GM10847 (cell line): ENCODE data around the gene CACNA1C.

ENCODE experiments used
- POLR2A ChIP-seq: IDR thresholded peaks from 2 replicates; pipeline ENCODE4 v1.6.1; 2011; ENCODE audit not compliant: insufficient read length; ENCODE audit errors: extremely low read depth

Gene CACNA1C

DNA sequence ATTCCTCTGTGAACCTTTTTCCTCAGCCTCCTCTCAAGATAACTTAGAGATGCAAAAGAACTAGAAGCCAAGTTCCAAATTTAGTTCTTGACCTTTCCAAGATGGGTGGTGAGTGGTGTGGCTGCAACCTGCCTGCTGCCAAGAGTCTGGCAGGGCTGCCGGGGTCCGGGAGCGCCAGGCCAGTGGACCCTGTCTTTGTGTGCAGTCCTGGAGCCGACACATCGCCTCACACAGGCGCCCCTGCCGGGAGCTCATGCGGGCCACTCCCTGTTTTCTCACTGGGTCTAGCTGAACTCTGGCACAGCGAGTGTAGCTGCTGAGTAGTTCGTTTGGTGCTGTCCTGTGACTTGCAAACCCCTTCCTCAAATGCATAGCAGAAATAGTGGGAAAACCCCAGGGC, 84.9 kb downstream of the CACNA1C start:
- TF ChIP-seq POLR2A, result no peak

DNA sequence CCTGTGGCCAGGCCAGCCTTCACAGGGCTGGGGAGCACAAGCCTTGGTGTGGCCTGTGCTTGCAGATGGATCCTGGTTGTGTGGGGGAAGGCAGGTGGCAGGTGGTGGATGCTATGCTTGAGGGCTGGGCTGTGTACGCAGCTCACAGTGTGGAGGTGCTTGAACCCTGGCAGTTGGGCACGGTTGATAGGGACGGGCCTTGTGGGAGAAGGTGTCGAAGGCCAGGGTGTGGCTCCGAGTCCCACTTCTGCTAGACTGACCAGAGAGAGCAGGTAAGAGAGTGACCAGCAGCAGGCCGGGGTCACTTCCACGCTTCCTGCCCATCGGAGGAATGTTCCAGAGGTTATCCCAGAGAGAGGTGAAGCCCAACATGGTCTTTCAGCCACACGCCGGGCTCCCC, 85.5 kb downstream of the CACNA1C start:
- no peak for TF ChIP-seq POLR2A

DNA sequence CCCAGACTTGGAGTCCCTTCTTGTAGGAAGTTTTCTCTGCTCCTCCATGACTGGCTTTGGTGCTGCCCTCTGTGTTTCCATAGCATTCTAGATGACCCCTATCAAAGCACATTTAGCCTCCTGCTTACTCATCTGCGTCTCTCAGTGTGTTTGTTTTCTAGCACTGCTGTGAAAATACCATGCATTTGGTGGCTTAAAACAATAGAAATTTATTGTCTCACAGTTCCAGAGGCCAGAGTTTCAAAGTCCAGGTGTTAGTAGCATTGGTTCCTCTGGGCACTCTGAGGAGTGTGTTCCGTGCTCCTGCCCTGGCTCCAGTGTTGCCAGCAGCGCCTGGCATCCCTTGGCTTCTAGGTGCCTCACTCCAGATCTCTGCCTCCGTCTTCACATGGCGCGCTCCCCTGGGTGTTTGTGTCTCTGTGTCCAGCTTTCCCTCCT, 86.1 kb downstream of the CACNA1C start:
- no peak for TF ChIP-seq POLR2A

DNA sequence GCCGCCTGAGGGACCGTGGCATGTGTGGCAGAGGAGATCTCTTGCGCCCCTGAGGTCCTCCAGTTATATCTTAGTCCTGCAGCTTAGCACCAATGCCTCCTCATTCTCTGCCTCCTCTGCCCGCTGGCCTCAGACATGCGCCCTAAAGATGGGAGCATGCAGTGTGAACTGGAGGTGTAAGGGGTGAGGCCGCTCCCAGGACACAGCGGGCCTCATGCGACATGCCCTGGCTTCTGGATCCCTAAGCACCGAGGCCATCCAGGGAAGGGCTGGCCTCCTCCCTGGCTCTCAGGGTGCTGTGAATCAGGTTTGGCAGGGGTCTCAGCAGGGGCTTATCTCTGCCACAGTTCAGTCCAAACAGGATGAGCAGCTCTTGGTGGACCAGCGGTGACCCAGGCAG, 86.9 kb downstream of the CACNA1C start:
- no peak for TF ChIP-seq POLR2A

DNA sequence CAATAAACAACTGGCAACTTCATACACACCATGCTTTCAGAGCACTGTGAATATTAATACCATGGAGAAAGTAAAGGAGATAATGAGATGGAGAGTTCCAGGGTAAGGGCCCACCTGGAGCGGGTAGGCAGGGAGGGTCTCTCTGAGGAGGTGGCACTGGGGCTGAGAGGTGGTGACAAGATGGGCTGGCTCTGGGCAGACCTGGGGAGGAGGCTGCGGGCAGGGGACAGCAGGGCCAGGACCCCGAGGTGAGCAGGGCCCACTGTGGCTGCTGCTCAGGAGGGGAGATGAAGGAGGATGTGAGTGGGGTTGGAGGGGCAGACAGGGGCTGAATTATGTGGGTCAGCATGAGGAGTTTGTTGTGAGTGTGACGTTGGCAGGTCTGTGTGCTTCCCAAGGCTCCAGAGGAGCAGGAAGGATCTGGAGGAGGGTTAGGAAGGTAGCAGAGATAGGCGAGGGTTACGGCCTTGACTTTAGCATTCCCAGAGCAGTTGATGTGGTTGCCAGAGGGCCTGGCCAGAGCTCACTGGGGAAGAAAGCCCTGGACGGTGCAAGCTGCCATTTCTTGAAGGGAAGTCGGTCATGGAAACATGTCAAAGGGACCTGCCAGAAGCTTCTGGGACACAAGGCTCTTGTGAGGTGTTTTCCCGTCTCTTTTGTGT, 88.2 kb downstream of the CACNA1C start:
- TF ChIP-seq POLR2A, result no peak

DNA sequence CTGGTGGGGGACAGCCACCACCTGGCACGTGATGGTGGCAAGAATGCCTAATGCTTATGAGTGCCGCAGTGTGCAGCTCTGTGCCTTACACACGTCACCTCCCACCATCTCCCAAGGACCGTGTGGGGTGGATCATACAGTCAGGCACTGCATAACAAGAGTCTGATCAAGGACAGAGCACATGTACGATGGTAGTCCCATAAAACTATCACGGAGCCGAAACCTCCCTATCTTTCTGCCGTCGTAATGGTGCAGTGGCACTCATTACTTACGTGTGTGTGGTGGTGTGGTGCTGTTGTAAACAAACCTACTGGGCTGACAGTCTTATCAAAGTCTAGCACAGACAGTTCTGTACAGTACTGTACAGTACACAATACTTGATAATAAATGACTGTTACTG, 89.3 kb downstream of the CACNA1C start:
- TF ChIP-seq POLR2A, result no peak

DNA sequence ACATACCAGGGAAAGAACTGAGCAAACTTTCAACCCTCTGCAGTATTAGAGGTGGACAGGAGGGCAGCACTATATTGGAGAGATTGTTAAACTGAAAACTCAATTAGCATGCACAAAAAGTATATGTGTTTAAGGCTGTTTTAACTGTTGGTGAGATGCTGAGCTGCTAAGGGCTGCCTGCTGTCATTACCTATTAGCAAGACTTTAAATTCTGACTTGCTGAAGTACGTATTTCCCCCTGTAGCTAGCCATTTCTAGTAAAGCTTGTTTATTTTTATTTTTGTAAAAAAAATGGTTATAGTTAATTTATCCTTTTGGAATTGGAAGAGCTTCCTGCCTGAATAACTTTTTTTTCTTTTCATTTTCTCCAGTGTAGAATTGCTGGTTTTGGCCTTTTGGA, 92.2 kb downstream of the CACNA1C start:
- TF ChIP-seq POLR2A, result no peak

DNA sequence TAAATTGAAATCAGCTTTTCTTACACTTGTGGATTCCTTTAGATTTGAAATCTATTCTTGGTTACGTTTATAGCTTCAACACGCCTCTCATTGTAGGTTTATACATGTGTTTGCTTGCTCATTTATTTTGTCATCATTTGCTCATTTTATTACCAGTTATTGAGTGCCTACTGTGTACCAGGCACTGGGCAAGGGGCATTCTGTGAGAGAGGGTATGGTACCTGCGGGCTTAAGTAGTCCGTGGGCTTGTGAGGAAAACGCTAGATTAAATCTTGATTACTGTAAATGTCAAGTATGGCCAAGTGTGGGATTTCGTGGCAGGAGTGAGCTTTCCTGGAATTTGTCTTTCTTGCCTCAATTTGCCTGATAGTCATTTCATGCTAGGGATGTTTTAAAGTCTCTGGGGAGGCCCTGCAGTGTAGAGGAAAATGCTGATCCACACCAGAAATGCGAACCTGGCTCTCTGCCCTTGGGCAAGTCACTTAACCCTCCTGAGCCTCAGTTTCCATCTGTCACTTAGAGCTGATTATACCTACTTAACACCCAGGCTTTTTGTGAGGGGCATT, 92.7 kb downstream of the CACNA1C start:
- TF ChIP-seq POLR2A, result no peak

DNA sequence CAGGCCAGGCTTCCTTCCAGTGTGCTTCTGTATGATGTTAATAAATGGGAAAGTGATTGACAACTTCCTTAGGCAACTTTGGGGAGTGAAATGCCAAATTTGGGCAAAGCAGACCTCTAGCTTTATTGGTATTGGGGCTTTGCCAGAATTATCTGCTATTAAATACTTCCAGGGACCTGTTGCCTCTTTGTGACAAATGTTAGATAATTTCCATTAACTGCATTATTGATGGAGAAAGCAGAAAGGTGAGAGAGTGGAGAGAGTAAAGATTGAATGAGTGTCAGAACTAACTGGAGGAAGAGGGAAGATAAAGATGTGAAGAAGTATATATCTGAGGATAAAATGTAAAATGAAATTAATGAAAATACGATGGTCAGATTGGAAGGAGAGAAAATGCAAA, 94.5 kb downstream of the CACNA1C start:
- TF ChIP-seq POLR2A, result no peak

DNA sequence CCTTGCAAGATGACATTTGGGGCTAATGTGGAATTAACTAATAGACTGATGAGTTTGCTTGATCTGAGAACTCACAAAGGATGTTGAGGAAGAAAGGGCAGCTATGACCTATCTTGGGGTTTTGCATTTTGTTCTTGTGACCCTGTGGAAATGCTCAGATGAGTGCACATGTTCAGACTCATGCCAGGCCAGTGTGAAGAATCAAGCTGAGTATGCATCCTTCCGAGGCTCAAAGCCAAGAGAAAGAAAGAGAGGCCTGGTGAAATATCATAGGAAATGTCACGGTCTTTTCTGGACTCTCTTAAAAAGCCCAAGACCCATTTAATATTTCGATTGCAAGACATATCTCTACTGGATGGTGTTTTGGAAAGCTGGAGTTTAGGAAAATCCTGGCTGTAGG, 96.3 kb downstream of the CACNA1C start:
- no peak for TF ChIP-seq POLR2A

DNA sequence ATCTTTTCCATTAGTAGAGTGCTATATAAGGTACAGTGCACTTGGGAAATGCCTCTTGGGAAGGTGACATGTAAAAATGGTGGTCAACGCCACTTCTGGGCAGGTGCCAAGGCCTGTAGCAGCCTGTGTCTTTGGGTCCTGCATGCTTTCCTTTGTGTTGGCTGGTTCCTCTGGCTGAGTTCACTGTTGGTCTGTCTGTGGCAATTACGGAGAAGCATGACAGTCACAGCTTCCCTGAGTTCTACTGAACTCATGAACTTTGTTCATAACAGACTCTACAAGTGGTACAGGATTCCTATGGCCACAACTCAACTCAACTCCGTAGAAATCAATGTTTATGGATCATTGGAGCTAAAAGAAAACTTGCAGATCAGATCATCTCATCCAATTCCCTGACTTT, 98.0 kb downstream of the CACNA1C start:
- TF ChIP-seq POLR2A, result no peak

DNA sequence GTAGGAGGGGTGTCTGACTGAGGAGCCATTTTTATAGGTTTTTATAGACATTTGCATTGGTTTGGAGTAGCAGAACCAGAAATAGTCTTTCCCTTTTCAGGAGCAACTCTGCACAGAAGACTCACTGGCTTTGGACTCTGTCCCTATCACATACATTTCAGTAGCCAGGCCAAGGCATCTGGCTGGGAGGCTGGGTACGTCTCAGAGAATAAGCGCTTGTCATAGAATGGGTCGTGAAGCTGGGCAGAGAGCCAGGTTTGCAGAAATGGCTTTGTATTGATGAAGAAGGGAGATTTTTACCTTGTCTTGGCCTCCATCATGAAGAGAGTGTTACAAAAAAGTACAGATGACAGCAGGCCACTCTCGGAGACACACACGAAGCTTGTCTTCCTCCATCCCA, 98.6 kb downstream of the CACNA1C start:
- TF ChIP-seq POLR2A, result no peak

DNA sequence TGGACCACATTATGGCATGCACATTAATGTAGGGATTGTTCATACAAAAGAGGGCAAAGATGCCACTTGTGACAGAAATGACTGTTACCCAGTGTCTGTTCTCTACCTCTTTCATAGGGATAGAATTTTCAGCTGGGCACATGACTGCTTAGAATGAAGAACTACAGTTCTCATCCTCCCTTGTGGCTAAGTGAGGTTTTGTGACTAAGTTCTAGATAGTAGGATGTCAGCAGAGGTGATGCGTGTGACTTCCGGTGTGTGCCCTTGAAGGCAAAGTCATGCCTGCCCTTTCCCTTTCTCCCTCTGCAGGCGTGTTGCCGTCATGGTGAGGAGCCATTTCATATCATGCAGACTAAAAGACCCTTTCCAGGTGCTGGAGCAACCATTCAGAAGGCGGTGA, 99.3 kb downstream of the CACNA1C start:
- no peak for TF ChIP-seq POLR2A

DNA sequence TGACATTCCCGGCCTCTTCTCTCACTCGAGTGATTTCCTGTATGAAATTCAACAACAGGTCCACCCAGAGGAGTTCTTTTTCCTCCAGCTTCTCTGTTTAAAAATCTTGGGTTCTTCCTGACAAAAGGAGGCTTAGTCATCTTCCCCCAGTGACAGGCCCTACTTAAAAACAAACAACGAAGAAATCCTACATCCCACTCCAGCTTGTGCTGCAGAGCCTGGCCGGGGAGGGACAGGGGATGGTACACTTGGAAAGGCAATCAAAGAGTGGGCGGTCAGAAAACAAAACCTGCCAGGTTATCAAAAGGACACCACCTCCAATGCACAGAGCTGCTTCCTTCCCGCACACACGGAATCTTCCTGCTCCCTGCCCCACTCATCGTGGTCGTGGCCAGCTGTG, 101.3 kb downstream of the CACNA1C start:
- no peak for TF ChIP-seq POLR2A

DNA sequence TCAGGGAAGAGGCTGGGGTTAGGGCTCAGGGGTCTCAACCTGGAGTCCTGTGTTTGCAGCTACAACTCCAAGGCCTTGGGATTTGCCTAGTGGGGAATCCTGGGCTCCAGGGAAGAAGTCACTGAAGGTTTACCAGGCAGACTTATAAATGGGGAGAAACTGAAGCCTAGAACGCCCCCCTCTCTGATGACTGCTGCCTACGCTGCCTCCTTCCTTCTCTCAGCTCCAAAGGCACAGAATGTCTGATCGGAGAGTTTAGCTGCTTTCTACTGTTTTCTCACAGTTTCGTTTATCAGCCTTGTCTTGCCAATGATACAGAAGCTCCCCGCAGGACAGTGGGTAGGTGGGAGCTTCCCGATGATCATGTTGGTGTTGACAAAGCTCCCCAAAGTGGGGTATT, 101.7 kb downstream of the CACNA1C start:
- no peak for TF ChIP-seq POLR2A

DNA sequence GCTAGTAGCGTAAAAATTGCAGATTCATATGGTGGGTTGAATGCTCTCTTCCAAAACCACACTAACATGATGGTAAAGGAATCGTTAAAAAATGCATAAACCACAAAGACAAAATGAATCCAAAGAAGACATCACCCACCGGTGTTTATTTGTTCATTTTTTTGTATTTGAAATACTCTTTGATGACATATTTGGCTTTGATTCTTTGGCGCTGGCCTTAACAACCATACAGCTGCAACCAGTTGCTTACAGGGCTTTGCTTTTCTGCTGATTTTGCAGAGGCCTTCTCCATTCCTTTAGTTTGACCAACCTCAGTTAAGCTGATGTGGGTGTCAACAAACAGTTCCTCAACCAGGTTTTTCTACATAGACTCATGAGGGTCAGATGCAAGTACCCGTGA, 103.5 kb downstream of the CACNA1C start:
- TF ChIP-seq POLR2A, result no peak

DNA sequence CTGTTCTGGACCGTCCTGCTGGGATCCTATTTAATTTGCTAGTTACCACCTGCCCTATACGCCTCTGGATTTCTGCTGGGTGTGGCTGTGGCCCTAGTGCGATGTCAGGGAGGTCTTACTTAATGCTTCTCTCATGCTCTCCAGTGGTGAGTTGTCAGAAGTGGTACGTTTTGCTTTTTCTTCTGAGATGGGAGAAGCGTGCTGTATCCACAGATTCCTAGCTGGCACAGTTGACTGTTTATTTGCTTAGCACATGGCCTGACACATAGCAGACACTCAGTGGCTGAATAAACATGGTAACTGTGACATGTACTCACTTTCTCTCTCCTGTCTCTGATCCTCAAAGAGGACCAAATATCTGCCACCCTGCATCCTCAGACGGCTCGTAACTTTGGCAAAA, 107.3 kb downstream of the CACNA1C start:
- no peak for TF ChIP-seq POLR2A
